Kidney (tissue), 14 donors: ENCODE results near the gene TMEM107. TPM values are rescaled to one million over a fixed set of nuclear protein-coding genes. Genes with fewer than 3 reads are reported as not detected.

Source experiments
- DNase-seq, 5 donors: peaks; one replicate each; pipeline ENCODE4 v3.0.0-alpha.2; 2013 to 2020
- FAIRE-seq: peaks from 2 replicates; lab custom pipeline; 2012; peaks lifted over from hg19 to GRCh38; lab: Jason Lieb, UNC
- H3K27ac ChIP-seq, 2 donors: one replicate each; pipeline ENCODE4 v1.7.0; 2013; ENCODE audit warnings: low read depth in 2 of 2, low read length in 2 of 2, inconsistent platforms in 1 of 2
- H3K27me3 ChIP-seq: one replicate; pipeline ENCODE4 v1.7.1; 2013; ENCODE audit warnings: low read length, inconsistent platforms; ENCODE audit not compliant: control insufficient read depth, insufficient read depth
- H3K36me3 ChIP-seq, 3 donors: one replicate each; pipeline versions ENCODE4 v1.7.0 to v1.7.1; 2013; ENCODE audit warnings: low read length in 3 of 3, control low read depth in 1 of 3, inconsistent platforms in 1 of 3; ENCODE audit not compliant: insufficient read depth in 3 of 3, control insufficient read depth in 2 of 3
- H3K4me1 ChIP-seq, 3 donors: one replicate each; pipeline versions ENCODE4 v1.7.0 to v1.7.1; 2013; ENCODE audit warnings: low read length in 3 of 3, inconsistent platforms in 1 of 3, low read depth in 1 of 3; ENCODE audit not compliant: control insufficient read depth in 2 of 3, insufficient read depth in 2 of 3
- H3K4me3 ChIP-seq, 3 donors: one replicate each; pipeline versions ENCODE4 v1.7.0 to v1.8.1; 2013; ENCODE audit warnings: low read length in 3 of 3, control low read depth in 1 of 3, inconsistent platforms in 1 of 3
- H3K9ac ChIP-seq, 3 donors: one replicate each; pipeline versions ENCODE4 v1.7.0 to v1.7.1; 2013; ENCODE audit warnings: low read length in 3 of 3, control low read depth in 1 of 3, inconsistent platforms in 1 of 3
- H3K9me3 ChIP-seq, 3 donors: one replicate each; pipeline versions ENCODE4 v1.7.0 to v1.7.1; 2013; ENCODE audit warnings: low read length in 3 of 3, control low read depth in 1 of 3, inconsistent platforms in 1 of 3; ENCODE audit not compliant: control insufficient read depth in 2 of 3, insufficient read depth in 1 of 3
- intact Hi-C: fragments of 100-400 bp; cut with DNase I; formaldehyde crosslinking; loops from one replicate; pipeline ENCODE4 v1.11.1; 2022
- polyA plus RNA-seq: library from polyadenylated mRNA; stranded (reverse); fragments of 350-450 nt; fragmentation: Illumina TruSeq; extraction: RNeasy Lipid Tissue Mini Kit (QIAGEN cat#74804); gene quantifications from one replicate; pipeline ENCODE4 v1.2.3, GENCODE V29; 2014; ENCODE audit warnings: low read depth, low replicate concordance; ENCODE audit not compliant: insufficient read depth
- total RNA-seq: library from RNA; stranded (reverse); fragmentation: NEBNext Ultra II Directional; extraction: Animal tissue kit (Norgen Biotek cat#: 25700); gene quantifications from one replicate; pipeline ENCODE4 v1.2.1, GENCODE V29; 2021
- TF ChIP-seq, protein P1 (sequence below): IDR thresholded peaks from 3 replicates; pipeline ENCODE4 v1.5.1; 2012; ENCODE audit warnings: mild to moderate bottlenecking, moderate library complexity, borderline replicate concordance; ENCODE audit not compliant: insufficient read depth; ENCODE audit errors: extremely low read depth
- donor health status: control.
- donor health status: control.
- donor health status: control.
- donor health status: control.
- donor health status: control.
- donor health status: DM: yes; HTN: yes; CAD: no.
- donor health status: Normal renal cell carcinoma (clear cell type).

Gene TMEM107
- total and polyA plus RNA-seq, 2 donors from 2014 or later: 23.4 to 24.6 TPM

DNA sequence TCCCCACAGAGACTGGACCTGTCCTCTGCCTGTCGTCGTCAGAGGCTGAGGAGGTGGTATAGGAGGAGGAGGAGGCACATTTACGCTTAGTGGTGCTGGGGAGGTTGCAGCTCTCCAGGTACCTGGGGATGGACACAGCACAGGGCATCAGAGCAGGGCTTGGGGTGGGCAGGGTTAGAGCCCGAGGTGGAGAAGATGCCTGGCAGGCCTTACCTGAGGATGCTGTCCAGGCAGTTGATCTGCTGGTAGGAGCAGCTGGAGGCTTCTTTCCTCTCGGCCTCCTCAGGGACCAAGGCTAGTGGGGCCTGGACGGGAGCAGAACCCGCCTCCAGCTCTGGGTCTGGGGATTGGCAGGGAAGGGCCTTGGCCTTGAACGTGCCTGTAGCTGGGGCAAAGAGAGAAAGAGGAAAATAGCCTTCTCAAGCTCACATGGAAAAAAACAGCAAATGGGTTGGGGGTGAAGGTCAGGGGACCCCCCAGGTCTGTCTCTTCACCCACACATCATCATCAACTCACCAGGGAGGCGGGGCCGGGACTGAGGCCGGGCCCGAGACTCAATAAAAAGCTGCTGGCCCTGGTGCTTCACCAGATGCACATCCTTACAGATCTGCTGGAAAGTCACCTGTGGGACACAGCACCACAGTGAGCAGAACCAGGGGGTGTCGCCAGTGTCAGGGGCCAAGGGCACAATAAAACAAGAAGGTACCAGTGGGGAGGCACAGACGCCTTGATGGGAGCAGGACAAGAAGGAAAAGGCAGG is 29.6 kb downstream of the TMEM107 start:
- H3K36me3 ChIP-seq: peaks cover 0 to 89% (median 69%) of the 10 kb centered on the region in 3 donors
- TF ChIP-seq, protein P1, sequence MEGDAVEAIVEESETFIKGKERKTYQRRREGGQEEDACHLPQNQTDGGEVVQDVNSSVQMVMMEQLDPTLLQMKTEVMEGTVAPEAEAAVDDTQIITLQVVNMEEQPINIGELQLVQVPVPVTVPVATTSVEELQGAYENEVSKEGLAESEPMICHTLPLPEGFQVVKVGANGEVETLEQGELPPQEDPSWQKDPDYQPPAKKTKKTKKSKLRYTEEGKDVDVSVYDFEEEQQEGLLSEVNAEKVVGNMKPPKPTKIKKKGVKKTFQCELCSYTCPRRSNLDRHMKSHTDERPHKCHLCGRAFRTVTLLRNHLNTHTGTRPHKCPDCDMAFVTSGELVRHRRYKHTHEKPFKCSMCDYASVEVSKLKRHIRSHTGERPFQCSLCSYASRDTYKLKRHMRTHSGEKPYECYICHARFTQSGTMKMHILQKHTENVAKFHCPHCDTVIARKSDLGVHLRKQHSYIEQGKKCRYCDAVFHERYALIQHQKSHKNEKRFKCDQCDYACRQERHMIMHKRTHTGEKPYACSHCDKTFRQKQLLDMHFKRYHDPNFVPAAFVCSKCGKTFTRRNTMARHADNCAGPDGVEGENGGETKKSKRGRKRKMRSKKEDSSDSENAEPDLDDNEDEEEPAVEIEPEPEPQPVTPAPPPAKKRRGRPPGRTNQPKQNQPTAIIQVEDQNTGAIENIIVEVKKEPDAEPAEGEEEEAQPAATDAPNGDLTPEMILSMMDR: no peak
- intact Hi-C loops: no loop called here
- FAIRE-seq: no peak
- no peak overlapping the region for H3K27ac ChIP-seq
- H3K9me3 ChIP-seq: no peaks in the 10 kb centered on the region
- H3K9ac ChIP-seq: no peak overlapping the region
- no peak overlapping the region for H3K4me3 ChIP-seq
- peaks cover 0 to 9% (median 4%) of the 10 kb centered on the region in 3 donors for H3K4me1 ChIP-seq
- H3K27me3 ChIP-seq: no peaks in the 10 kb centered on the region
- peak in 2 of 5 donors; percentile 33 to 49 for DNase-seq

GRCh38 chr17:8145811-8146210 is 30.4 kb downstream of the TMEM107 start:
- no peak overlapping the region for H3K9ac ChIP-seq
- TF ChIP-seq, protein P1: no peak
- H3K9me3 ChIP-seq: no peaks in the 10 kb centered on the region
- H3K4me3 ChIP-seq: no peak overlapping the region
- intact Hi-C loops: no loop called here
- DNase-seq (peak in 1 of 5 donors; percentile 69), FAIRE-seq (no peak)
- no peak overlapping the region for H3K27ac ChIP-seq
- H3K27me3 ChIP-seq: no peaks in the 10 kb centered on the region
- H3K4me1 ChIP-seq: peaks cover 0 to 7% (median 2%) of the 10 kb centered on the region in 3 donors
- peaks cover 0 to 95% (median 77%) of the 10 kb centered on the region in 3 donors for H3K36me3 ChIP-seq

DNA sequence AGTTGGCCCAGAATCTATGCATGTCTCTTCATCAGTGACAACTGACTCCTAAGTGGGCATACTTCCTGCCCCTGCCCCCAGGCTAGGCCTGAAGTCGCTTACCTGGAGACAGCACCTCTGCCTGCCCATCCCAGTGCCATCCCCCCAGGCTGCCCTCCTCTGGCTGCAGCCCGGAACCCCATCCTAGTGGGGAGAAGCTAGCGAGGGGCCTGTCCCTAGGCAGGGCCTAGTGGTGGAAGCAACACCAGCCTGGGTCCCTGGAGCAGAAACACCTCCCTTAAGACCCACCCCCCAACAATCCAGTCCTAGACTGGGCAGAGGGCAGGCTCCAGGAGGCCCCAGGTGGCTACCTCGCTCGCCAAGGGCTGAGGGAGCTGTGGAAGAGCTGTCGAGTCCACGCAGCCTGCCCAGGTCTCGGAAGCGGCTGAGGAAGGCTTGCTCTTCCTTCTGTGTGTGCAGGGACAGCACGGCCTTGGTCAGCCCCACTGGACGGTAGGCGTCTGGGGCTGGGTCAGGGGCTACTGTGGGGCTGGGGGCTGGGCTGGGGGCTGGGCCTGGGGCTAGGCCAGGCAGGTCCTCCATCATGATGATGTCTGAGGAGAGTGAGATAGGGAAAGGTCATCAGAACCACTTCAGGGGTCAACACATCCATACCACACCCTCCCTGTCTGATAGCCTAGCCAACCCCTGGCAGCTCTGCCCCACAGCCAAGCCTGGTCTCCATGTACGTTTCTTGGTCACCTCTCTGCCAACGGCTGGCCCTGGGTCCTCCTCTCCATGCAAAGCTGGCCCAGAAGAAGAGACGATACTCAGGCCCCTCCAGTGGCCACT is 31.6 kb downstream of the TMEM107 start:
- H3K27me3 ChIP-seq: no peaks in the 10 kb centered on the region
- no peaks in the 10 kb centered on the region for H3K9me3 ChIP-seq
- FAIRE-seq: no peak
- DNase-seq: peak in 2 of 5 donors; percentile 40 to 77
- no peak overlapping the region for H3K9ac ChIP-seq
- intact Hi-C loops: no loop called here
- H3K36me3 ChIP-seq: peaks cover 0 to 92% (median 78%) of the 10 kb centered on the region in 3 donors
- H3K4me1 ChIP-seq: peaks cover 0 to 2% (median 0%) of the 10 kb centered on the region in 3 donors
- H3K4me3 ChIP-seq: no peak overlapping the region
- no peak overlapping the region for H3K27ac ChIP-seq
- TF ChIP-seq, protein P1: no peak
